Choroid plexus epithelial cell (primary cell): ENCODE results near the gene PIP4K2A.
A peak's percentile ranks its signal among the peaks of the same experiment; 100 is the strongest.

ENCODE experiments used
- DNase-seq: peaks from one replicate; pipeline ENCODE4 v3.0.0-alpha.2; 2010; ENCODE audit warnings: low read depth
- H3K4me3 ChIP-seq: 2 replicates; pipeline ENCODE4 v1.5.1; 2011; ENCODE audit warnings: low read depth, mild to moderate bottlenecking, control low read depth, low read length, moderate library complexity
- CTCF ChIP-seq: conservative IDR thresholded peaks from 2 replicates; pipeline ENCODE4 v1.5.1; 2011; ENCODE audit warnings: low read depth, mild to moderate bottlenecking, control low read depth, inconsistent platforms, low read length, moderate library complexity

Gene PIP4K2A

GRCh38 chr10:22712956-22713852 is 1.2 kb downstream of the PIP4K2A start:
- TF ChIP-seq CTCF, result no peak
- peak; percentile 47 for DNase-seq
- peak overlapping the region; percentile 86 for H3K4me3 ChIP-seq

GRCh38 chr10:22712211-22712955 is 2.0 kb downstream of the PIP4K2A start:
- H3K4me3 ChIP-seq, result peak overlapping the region; percentile 86
- DNase-seq, result peak; percentile 49
- TF ChIP-seq CTCF, result no peak

DNA sequence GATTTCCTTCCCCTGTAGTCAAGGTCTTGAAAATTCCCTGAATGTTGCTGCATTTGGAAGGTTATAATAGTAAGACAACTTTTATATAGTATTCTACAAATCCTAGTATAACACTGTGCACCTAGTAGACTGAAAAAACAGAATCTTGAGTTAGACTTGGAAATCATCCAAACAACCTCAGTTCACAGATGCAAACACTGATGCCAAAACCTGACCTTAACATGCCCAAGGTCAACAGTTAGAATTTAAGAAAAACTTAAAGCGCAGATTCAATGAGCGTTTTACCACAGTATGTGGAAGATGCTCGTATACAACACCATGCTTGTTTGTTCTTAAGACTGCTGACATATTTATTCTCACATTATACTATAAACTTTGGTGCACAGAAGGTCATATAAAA is 3.0 kb downstream of the PIP4K2A start:
- no peak overlapping the region for H3K4me3 ChIP-seq
- no peak for TF ChIP-seq CTCF

DNA sequence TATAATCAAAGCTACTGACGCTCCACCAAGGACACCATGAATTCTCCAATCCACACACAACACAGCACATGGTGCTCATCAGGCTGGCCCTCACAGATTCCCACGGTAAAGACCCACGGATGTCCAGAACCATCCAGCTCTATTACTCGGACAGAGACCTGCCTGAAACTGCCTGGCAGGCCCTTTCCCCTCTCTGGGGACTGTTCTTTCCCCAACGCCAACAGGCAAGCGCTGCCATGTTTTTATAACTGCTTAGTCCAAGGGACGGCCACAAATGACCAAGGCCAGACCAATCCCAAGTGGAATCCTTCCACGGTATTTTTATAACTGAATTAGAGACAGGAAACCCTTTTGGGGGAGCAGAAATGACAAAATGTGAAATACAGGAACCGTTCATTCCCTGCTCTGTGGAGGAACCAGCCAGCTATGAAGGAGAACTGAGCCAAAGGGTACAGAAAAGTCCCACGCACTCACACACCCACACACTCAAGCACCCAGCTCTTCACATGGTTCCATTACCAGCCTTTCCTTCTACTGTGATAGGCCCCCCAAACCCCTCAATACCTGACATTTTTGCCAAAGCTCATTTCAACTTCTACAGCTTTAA is 4.1 kb downstream of the PIP4K2A start:
- no peak for DNase-seq
- H3K4me3 ChIP-seq, result no peak overlapping the region
- TF ChIP-seq CTCF, result no peak

More for the DNA sequence above, 3.0 kb downstream of the PIP4K2A start:
- DNase-seq, result no peak

DNA sequence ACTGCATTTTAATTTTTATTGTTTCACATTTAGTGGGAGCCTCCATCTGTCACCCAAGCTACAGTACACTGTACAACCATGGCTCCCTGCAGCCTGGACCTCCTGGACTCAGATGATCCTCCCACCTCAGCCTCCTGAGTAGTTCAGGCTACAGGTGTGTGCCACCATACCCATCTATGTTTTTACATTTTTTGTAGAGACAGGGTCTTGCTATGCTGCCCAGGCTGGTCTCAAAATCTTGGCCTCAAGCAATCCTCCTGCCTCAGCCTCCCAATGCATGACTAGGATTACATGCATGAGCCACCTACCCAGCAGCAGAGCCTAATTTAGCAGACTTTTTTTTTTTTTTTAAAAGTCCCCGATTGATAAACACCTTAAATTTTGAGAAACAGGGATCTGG is 5.6 kb downstream of the PIP4K2A start:
- H3K4me3 ChIP-seq, result no peak overlapping the region
- no peak for DNase-seq
- no peak for TF ChIP-seq CTCF

- no peak for TF ChIP-seq CTCF
- no peak overlapping the region for H3K4me3 ChIP-seq
- DNase-seq, result no peak
Observed at GRCh38 chr10:22705527-22705926, 8.9 kb downstream of the PIP4K2A start.
